ENCODE results near the gene LGALS7. TPM values are rescaled to one million over a fixed set of nuclear protein-coding genes. Genes with fewer than 3 reads are reported as not detected.

Gene LGALS7
- total RNA-seq, 2 donors from 2014 or later, result not detected

DNA sequence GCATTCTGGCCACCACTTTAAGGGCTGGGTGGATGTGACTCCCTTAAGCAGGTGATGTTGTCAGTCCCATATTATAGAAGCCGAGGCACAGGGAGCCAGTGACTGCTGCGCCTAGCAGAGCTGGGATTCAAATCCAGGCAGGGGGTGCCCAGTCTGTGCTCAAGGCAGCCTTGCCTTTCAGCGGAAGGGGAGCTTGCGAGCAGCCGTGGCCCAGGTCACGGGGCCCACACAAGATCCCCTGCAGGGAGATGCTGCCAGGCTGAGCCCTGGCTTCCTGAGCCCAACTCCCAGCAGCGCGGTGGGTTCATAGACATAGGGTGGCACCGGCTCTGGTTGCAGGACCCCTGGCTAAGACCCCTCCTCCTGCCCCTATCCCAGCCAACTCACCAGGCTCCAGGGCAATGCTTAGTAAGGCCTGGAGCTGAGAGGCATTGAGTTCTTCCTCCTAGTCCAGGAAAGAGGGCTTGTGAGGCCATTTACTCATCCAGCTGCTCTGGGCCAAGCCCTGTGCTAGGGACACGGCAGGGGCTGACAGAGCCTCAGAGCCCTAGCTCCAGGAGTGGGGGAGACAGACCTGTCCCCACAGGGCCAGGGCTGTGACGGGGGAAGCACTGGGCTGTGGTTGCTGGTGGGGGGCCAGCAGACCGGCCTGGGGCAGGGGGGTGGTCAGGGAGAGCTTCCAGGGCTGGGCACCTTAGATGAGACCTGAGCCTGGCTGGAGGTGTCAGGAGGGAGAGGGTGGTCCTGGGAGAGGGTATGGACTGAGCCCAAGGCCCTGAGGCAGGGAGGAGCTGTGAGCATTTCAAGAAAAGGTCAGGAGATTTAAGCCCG, 38.7 kb downstream of the LGALS7 start:
- H3K9me3 ChIP-seq, result no peaks in the 10 kb centered on the region
- DNase-seq (ENCODE audit: low spot score), result no peak
- no peaks in the 10 kb centered on the region for H3K27me3 ChIP-seq (replicated peaks; ENCODE audit: insufficient read depth)
- peak overlapping the region; percentile 43 to 57 for H3K27ac ChIP-seq
- intact Hi-C loops (cut with DNase I), result loop anchor here (5.0 to 10.0 kb wide), 2 partner anchors 97 to 200 kb away; partner anchors contain the start of genes MRPS12 and SARS2
- no peak overlapping the region for H3K4me3 ChIP-seq
- H3K36me3 ChIP-seq, result no peaks in the 10 kb centered on the region
- TF ChIP-seq POLR2AphosphoS5 (IDR thresholded peaks at IDR 0.05), result no peak
- TF ChIP-seq, protein P1, sequence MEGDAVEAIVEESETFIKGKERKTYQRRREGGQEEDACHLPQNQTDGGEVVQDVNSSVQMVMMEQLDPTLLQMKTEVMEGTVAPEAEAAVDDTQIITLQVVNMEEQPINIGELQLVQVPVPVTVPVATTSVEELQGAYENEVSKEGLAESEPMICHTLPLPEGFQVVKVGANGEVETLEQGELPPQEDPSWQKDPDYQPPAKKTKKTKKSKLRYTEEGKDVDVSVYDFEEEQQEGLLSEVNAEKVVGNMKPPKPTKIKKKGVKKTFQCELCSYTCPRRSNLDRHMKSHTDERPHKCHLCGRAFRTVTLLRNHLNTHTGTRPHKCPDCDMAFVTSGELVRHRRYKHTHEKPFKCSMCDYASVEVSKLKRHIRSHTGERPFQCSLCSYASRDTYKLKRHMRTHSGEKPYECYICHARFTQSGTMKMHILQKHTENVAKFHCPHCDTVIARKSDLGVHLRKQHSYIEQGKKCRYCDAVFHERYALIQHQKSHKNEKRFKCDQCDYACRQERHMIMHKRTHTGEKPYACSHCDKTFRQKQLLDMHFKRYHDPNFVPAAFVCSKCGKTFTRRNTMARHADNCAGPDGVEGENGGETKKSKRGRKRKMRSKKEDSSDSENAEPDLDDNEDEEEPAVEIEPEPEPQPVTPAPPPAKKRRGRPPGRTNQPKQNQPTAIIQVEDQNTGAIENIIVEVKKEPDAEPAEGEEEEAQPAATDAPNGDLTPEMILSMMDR (IDR thresholded peaks at IDR 0.05), result no peak
- no peak for TF ChIP-seq POLR2A (IDR thresholded peaks at IDR 0.05)
- H3K4me1 ChIP-seq (replicated peaks), result no peaks in the 10 kb centered on the region
- WGBS, result 55% methylated on average over 13 of the region's 13 CpGs

DNA sequence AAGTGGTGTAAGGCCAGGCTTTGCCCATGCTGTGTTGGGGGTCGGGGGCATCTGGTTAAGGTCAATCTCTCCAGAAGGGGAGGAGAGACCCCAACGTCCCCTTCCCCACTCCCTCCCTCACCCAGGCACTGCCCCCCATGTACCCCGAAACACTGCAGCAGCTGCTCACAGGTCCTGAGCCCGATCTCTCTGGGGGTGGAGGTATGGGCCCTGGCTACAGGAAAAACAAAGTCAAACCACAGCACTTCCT, 39.2 kb downstream of the LGALS7 start:
- H3K4me1 ChIP-seq (replicated peaks), result no peaks in the 10 kb centered on the region
- TF ChIP-seq, protein P1 (IDR thresholded peaks at IDR 0.05), result no peak
- TF ChIP-seq POLR2AphosphoS5 (IDR thresholded peaks at IDR 0.05) (no peak), POLR2A (IDR thresholded peaks at IDR 0.05) (no peak)
- H3K4me3 ChIP-seq, result no peak overlapping the region
- H3K27me3 ChIP-seq (replicated peaks; ENCODE audit: insufficient read depth), result no peaks in the 10 kb centered on the region
- H3K9me3 ChIP-seq, result no peaks in the 10 kb centered on the region
- no peak for DNase-seq (ENCODE audit: low spot score)
- intact Hi-C loops (cut with DNase I), result loop anchor here (5.0 to 10.0 kb wide), 2 partner anchors 97 to 201 kb away; partner anchors contain the start of genes MRPS12 and SARS2
- peak overlapping the region in 1 of 2 donors; percentile 57 for H3K27ac ChIP-seq
- no peaks in the 10 kb centered on the region for H3K36me3 ChIP-seq
- 61% methylated on average over 4 of the region's 4 CpGs for WGBS

DNA sequence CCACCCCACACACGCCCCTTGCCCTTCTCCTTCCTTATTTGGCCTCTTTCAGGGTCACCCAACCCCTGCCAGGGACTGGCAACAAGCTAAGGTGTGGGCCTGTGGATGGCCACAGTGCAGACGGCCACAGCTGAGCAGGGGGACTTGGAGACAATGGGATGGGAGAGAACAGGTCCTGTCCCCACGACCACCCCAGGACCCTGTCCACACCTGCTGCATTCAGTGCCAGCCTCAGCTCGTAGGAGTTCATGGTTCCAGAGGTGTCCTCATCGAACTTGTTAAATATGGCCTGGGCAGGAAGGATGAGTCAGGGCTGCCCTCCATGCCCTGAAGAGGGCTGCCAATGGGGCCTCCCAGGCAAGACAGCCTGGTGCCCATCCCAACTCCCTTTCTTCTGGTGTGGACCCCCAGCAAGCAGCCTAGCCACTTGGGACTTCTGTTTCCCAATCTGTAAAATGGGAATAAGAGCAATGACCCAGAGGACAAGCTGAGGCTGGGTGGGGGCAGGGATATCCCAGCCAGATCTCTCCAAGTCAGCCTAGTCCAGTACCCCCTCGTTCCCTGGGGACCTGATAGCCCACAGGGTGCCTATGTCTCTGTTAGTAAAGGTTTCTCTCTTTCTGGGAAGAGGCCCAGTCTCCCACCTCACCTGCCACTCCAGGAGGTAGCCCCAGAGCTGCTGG, 39.7 kb downstream of the LGALS7 start:
- no peak for DNase-seq (ENCODE audit: low spot score)
- Histone ChIP-seq H3K27ac (peak overlapping the region in 1 of 2 donors; percentile 57), H3K4me1 (replicated peaks) (no peaks in the 10 kb centered on the region), H3K36me3 (peaks cover 0 to under 1% of the 10 kb centered on the region in 2 donors), H3K4me3 (no peak overlapping the region), H3K9me3 (no peaks in the 10 kb centered on the region), H3K27me3 (replicated peaks; ENCODE audit: insufficient read depth) (no peaks in the 10 kb centered on the region)
- WGBS, result 63% methylated on average over 6 of the region's 6 CpGs
- intact Hi-C loops (cut with DNase I), result loop anchor here (5.0 to 10.0 kb wide), 2 partner anchors 96 to 201 kb away; partner anchors contain the start of genes MRPS12 and SARS2
- TF ChIP-seq, protein P1 (IDR thresholded peaks at IDR 0.05), result no peak
- TF ChIP-seq POLR2AphosphoS5 (IDR thresholded peaks at IDR 0.05) (no peak), POLR2A (IDR thresholded peaks at IDR 0.05) (no peak)

DNA sequence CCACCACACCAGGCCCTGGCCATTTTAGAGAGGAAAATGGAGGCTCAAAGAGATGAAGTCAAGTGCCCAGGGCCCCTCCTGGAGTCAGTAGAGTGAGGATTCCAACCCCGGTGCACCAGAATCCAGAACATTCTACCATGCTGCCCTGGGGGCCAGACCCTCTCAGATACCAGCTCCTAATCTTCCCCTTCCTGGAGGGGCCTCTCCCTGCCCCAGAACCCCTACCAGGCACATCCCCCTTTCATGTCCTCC, 40.1 kb downstream of the LGALS7 start:
- intact Hi-C loops (cut with DNase I), result loop anchor here (5.0 to 10.0 kb wide), 2 partner anchors 96 to 202 kb away; partner anchors contain the start of genes MRPS12 and SARS2
- H3K27me3 ChIP-seq (replicated peaks; ENCODE audit: insufficient read depth), result no peaks in the 10 kb centered on the region
- peak overlapping the region in 1 of 2 donors; percentile 61 for H3K27ac ChIP-seq
- no peak for DNase-seq (ENCODE audit: low spot score)
- 83% methylated on average over 1 of the region's 1 CpG for WGBS
- no peak overlapping the region for H3K4me3 ChIP-seq
- no peak for TF ChIP-seq POLR2AphosphoS5 (IDR thresholded peaks at IDR 0.05)
- TF ChIP-seq POLR2A (IDR thresholded peaks at IDR 0.05), result no peak
- TF ChIP-seq, protein P1 (IDR thresholded peaks at IDR 0.05), result no peak
- no peaks in the 10 kb centered on the region for H3K9me3 ChIP-seq
- H3K36me3 ChIP-seq, result peaks cover 0 to 6% of the 10 kb centered on the region in 2 donors
- no peaks in the 10 kb centered on the region for H3K4me1 ChIP-seq (replicated peaks)

All from prostate gland (tissue), 2 donors.